AG08396 (cell line): ENCODE data around the gene TGM2.

ENCODE experiments used
- DNase-seq: peaks from one replicate; pipeline ENCODE4 v3.0.0; 2012; ENCODE audit warnings: low spot score, mixed read lengths

Gene TGM2

GRCh38 chr20:38159957-38160756 lies 4.9 kb downstream of the TGM2 start:
- DNase-seq = no peak

DNA sequence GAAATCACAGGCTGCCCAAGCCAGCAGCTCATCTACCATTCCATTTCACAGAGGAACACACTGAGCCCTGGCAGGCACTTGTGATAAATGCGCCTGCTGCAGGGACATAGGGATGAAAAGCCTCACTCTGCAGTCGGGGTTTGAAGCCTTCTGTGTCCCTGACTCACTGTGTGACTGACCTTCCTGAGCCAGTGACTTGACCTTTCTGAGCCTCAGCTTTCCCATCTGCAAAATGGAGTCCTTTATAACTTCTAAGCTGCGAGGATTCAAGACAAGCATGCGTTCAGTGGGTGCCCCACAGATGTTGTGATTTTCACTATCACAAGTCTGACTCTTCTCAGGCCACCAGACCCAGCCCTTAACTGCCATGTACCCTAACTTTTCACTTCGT lies 5.5 kb downstream of the TGM2 start:
- no peak for DNase-seq

DNA sequence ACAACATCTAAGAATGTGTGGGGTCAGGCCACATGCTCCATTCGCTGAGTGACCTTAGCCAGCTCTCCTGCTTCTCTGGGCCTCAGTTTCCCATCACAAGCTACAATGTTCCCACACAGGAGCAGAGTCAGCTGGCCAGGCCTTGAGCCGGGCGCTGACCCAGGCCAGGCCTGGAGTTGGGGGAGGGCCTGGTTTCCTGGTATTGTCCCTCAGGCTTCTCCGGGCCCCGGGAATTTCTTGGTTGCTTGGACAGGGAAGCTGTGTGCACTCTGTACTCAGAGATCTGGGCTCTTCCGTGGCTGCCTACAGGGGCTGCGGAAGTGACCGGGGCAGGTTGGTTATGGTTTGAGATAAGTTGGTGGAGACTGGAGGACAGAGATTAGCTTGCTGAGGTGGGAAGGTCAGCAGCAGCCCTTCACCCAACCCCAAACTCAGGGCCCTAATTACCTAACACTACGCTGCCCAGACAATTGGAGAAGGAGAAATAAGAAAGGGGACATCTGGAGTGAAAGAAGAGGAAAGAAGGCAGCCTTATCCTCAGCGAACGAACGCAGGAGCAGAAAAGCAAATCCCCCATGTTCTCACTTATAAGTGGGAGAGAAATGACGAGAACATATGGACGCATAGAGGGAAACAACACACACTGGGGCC lies 6.2 kb downstream of the TGM2 start:
- DNase-seq = no peak

- no peak for DNase-seq
Observed at GRCh38 chr20:38157635-38158495, 7.2 kb downstream of the TGM2 start.

GRCh38 chr20:38156888-38157634 lies 8.0 kb downstream of the TGM2 start:
- DNase-seq = no peak

- DNase-seq = no peak
Observed at GRCh38 chr20:38156280-38156679, 8.8 kb downstream of the TGM2 start.

- DNase-seq = no peak
Observed at GRCh38 chr20:38155811-38156210, 9.3 kb downstream of the TGM2 start.

DNA sequence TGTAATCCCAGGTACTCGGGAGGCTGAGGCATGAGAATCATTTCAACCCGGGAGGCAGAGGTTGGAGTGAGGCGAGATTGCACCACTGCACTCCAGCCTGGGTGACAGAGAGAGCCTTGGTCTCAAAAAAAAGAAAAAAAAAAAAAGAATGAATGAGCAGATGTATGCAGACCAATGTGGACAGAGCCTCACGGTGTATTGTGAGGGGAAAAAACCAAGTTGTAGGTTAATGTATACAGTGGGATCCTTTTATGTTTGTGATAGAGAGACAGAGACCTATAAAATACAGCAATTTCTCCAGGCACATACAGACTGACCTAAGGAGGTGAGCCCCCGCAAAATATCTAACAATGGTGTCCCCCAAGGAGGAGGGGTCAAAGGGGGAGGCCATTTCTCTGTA lies 11.7 kb downstream of the TGM2 start:
- DNase-seq = no peak

DNA sequence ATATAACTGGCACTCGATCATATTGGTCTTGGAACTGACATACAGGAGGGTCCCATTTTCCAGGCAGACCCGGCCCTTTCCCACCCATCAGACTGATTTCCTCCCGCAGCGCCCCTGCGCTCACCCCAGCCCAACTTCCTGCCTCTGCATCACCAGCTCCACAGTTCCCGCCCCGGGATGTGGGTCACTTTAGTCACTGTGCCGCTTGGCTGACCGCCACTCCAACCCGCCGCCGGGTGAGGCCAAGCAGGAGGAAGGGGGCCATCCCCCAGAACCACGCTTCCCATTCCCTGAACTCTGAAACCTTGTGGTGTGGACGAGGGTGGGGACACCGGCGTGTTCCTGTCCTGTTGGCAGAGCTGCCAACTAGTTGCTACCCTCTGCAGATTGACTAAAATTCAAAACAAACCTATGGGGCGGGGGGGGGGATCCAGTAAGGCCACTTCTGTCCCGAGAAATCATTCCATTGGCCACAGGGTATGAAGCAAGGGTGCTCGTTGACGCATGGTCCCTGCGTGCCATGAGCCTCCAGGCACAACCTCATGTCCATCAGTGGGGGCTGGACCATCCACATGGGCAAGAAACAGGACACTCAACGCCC lies 12.3 kb downstream of the TGM2 start:
- peak; percentile 72 for DNase-seq

DNA sequence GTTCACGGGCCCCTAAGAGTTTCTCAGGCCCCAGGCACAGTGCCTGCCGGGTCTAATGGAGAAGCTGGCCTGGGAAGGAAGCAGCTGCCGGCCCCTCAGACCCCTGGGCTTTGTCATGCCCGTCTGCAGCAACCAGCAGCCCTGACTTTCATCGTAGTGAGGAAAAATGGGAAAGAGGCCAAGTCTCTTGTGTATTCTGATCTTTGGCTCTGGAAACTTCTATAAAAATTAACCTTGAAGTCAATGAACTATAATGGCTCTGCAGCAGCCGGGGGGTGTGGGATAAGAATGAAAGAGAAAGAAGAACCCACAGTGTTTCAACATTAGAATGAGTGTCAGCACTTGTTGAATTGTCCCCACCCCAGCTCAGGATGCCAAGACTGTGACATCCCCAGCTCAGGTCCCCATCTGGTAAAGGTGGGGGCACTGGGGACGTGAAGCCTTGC lies 12.9 kb downstream of the TGM2 start:
- DNase-seq = peak; percentile 53

DNA sequence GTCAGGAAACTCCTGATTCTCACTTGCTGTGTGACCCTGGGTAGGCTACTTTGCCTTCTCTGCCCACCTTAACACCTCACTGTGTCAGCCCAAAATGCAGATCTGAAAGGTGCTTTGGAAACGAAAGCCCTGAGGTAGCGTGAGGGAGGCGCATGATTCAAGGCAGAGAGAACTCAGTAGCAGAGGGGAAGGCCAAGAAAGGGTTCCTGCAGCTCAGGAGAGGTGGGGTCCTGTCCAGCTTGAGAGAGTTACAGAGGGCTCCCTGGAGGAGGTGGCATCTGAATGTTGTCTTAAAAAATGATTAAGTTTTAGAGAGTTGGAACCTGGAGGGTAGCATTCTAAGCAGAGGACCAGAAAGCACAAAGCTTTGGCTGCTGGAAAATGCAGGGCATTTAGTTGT lies 13.6 kb downstream of the TGM2 start:
- DNase-seq = no peak

GRCh38 chr20:38150335-38151170 lies 14.5 kb downstream of the TGM2 start:
- DNase-seq = no peak

GRCh38 chr20:38148328-38149102 lies 16.6 kb downstream of the TGM2 start:
- DNase-seq = no peak

GRCh38 chr20:38147751-38148150 lies 17.3 kb downstream of the TGM2 start:
- no peak for DNase-seq

GRCh38 chr20:38147163-38147562 lies 17.9 kb downstream of the TGM2 start:
- DNase-seq = no peak

DNA sequence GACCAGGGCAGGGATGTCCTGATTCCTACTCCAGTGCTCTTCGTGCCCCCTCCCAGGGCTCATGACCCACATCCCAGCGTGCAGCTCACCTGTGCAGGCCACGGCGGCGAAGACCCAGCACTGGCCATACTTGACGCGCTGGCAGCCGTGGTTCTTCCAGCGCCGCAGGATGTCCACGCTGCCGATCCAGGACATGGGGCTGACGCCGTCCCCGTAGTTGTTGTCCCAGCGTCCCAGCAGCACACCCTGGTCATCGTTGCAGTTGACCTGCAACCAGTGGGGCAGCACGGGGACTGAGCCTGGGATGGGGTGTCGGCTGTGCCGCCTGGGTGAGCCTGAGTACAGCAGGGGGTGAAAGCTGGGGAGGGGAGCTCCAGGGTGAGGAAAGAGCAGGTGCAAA lies 18.4 kb downstream of the TGM2 start:
- no peak for DNase-seq

GRCh38 chr20:38146156-38146555 lies 18.9 kb downstream of the TGM2 start:
- no peak for DNase-seq

DNA sequence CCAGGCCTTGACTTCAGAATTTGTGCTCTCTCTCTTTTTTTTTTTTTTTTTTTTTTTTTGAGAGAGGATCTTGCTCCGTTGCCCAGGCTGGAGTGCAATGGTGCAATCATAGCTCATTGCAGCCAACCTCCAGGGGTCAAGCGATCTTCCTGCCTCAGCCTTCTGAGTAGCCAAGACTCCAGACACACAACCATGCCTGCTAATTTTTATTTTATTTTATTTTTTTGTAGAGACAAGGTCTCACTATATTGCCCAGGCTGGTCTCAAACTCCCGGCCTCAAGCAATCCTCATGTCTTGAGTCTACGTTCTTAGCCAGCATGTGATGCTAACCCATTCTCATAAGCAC lies 19.4 kb downstream of the TGM2 start:
- no peak for DNase-seq

- DNase-seq = peak; percentile 55
Observed at GRCh38 chr20:38144974-38145728, 19.9 kb downstream of the TGM2 start.
